IPS-18c (cell line): ENCODE data around the gene ADD2.

ENCODE experiments used
- H3K4me3 ChIP-seq: 2 replicates; pipeline ENCODE4 v1.7.0; 2013; ENCODE audit warnings: low read depth, mild to moderate bottlenecking, low read length, moderate library complexity; ENCODE audit not compliant: insufficient read depth
- H3K9me3 ChIP-seq: one replicate; pipeline ENCODE4 v1.6.1; 2013; ENCODE audit warnings: mild to moderate bottlenecking, low read length, moderate library complexity; ENCODE audit not compliant: control insufficient read depth, insufficient read depth

ADD2 gene

GRCh38 chr2:70620020-70620419 lies 148.0 kb downstream of the ADD2 start:
- no peaks in the 10 kb centered on the region for H3K9me3 ChIP-seq
- H3K4me3 ChIP-seq: no peak overlapping the region

- Histone ChIP-seq H3K4me3 (no peak overlapping the region), H3K9me3 (no peaks in the 10 kb centered on the region)
These were observed 148.8 kb downstream of the ADD2 start for GRCh38 chr2:70619167-70619566.

GRCh38 chr2:70616168-70616694 lies 151.8 kb downstream of the ADD2 start:
- H3K9me3 ChIP-seq: no peaks in the 10 kb centered on the region
- no peak overlapping the region for H3K4me3 ChIP-seq

- Histone ChIP-seq H3K4me3 (no peak overlapping the region), H3K9me3 (no peaks in the 10 kb centered on the region)
These were observed 152.8 kb downstream of the ADD2 start for GRCh38 chr2:70615222-70615621.

GRCh38 chr2:70613521-70613920 lies 154.5 kb downstream of the ADD2 start:
- Histone ChIP-seq H3K9me3 (no peaks in the 10 kb centered on the region), H3K4me3 (no peak overlapping the region)

- Histone ChIP-seq H3K4me3 (no peak overlapping the region), H3K9me3 (no peaks in the 10 kb centered on the region)
These were observed 155.4 kb downstream of the ADD2 start for GRCh38 chr2:70612574-70612973.

GRCh38 chr2:70608373-70608772 lies 159.6 kb downstream of the ADD2 start:
- Histone ChIP-seq H3K9me3 (no peaks in the 10 kb centered on the region), H3K4me3 (no peak overlapping the region)

- no peak overlapping the region for H3K4me3 ChIP-seq
- no peaks in the 10 kb centered on the region for H3K9me3 ChIP-seq
These were observed 160.9 kb downstream of the ADD2 start for GRCh38 chr2:70607121-70607561.
